CD14-positive monocyte (primary cell): Measurements from ENCODE around the gene RPLP2. TPM values are rescaled to one million over a fixed set of nuclear protein-coding genes. Genes with fewer than 3 reads are reported as not detected.

Source experiments
- DNase-seq, 3 donors: peaks; one replicate each; pipeline ENCODE4 v3.0.0-alpha.2; 2011 to 2022
- H2AFZ ChIP-seq: 2 replicates; pipeline ENCODE4 v1.6.0; 2012; ENCODE audit warnings: mild to moderate bottlenecking, low read depth, low read length, inconsistent platforms; ENCODE audit not compliant: insufficient read depth, poor library complexity, severe bottlenecking
- H3K27ac ChIP-seq, 2 donors: 1 replicate in 1 of 2; 2 replicates in 1 of 2; pipeline ENCODE4 v1.5.1; 2012 to 2013; ENCODE audit warnings: low read length in 2 of 2, control low read depth in 1 of 2, inconsistent platforms in 1 of 2, low read depth in 1 of 2, mild to moderate bottlenecking in 1 of 2
- H3K27me3 ChIP-seq, 2 donors: one replicate each; pipeline versions ENCODE4 v1.6.0 to v1.6.1; 2011 to 2013; ENCODE audit warnings: low read length in 2 of 2; ENCODE audit not compliant: control insufficient read depth in 2 of 2, insufficient read depth in 2 of 2
- H3K36me3 ChIP-seq, 2 donors: replicated peaks in 1 of 2; 1 replicate in 1 of 2; 2 replicates in 1 of 2; pipeline versions ENCODE4 v1.5.1 to v1.6.1; 2012 to 2013; ENCODE audit warnings: low read length in 2 of 2, control low read depth in 1 of 2, inconsistent platforms in 1 of 2, mild to moderate bottlenecking in 1 of 2; ENCODE audit not compliant: insufficient read depth in 2 of 2, control insufficient read depth in 1 of 2
- H3K4me1 ChIP-seq, 2 donors: 1 replicate in 1 of 2; 2 replicates in 1 of 2; pipeline versions ENCODE4 v1.5.1 to v1.6.1; 2012 to 2013; ENCODE audit warnings: low read length in 2 of 2, control low read depth in 1 of 2, inconsistent platforms in 1 of 2, mild to moderate bottlenecking in 1 of 2, moderate library complexity in 1 of 2; ENCODE audit not compliant: insufficient read depth in 2 of 2, control insufficient read depth in 1 of 2
- H3K4me2 ChIP-seq: replicated peaks from 2 replicates; pipeline ENCODE3; 2012; ENCODE audit warnings: low read length, moderate library complexity, mild to moderate bottlenecking; ENCODE audit not compliant: poor library complexity, severe bottlenecking; ENCODE audit errors: extremely low read depth
- H3K4me3 ChIP-seq, 3 experiments: fragments of 200-600 bp in 1 of 3; sonication (generic) in 1 of 3; replicated peaks in 1 of 3; 1 replicate in 2 of 3; 2 replicates in 1 of 3; pipeline ENCODE4 v1.5.1; 2011 to 2013; ENCODE audit warnings: low read length in 3 of 3, mild to moderate bottlenecking in 3 of 3, control low read depth in 2 of 3, low read depth in 2 of 3, inconsistent platforms in 1 of 3, moderate library complexity in 1 of 3
- H3K79me2 ChIP-seq: 2 replicates; pipeline ENCODE4 v1.6.0; 2012; ENCODE audit warnings: mild to moderate bottlenecking, control low read depth, inconsistent platforms, low read length, moderate library complexity; ENCODE audit not compliant: insufficient read depth
- H3K9ac ChIP-seq: 2 replicates; pipeline ENCODE4 v1.6.0; 2017; ENCODE audit warnings: low read length, mild to moderate bottlenecking; ENCODE audit not compliant: insufficient read depth, poor library complexity, severe bottlenecking
- H3K9me3 ChIP-seq, 2 donors: replicated peaks in 1 of 2; 1 replicate in 1 of 2; 2 replicates in 1 of 2; pipeline versions ENCODE4 v1.5.1 to v1.6.1; 2012 to 2013; ENCODE audit warnings: low read length in 2 of 2, control low read depth in 1 of 2; ENCODE audit not compliant: control insufficient read depth in 1 of 2, insufficient read depth in 1 of 2
- H4K20me1 ChIP-seq: 2 replicates; pipeline ENCODE4 v1.6.0; 2012; ENCODE audit warnings: mild to moderate bottlenecking, low read length, control low read depth, moderate library complexity; ENCODE audit not compliant: insufficient read depth
- H3K27ac Mint-ChIP-seq, 7 donors: one replicate each; pipeline ENCODE4 v1.8.0; 2020; ENCODE audit warnings: mild to moderate bottlenecking in 7 of 7, mixed read lengths in 7 of 7, moderate library complexity in 6 of 7, inconsistent platforms in 2 of 7
- H3K27me3 Mint-ChIP-seq, 3 donors: one replicate each; pipeline ENCODE4 v1.8.0; 2021 to 2022; ENCODE audit warnings: low read depth in 3 of 3, mild to moderate bottlenecking in 3 of 3, mixed read lengths in 3 of 3, moderate library complexity in 3 of 3, inconsistent platforms in 1 of 3
- H3K36me3 Mint-ChIP-seq, 2 donors: one replicate each; pipeline ENCODE4 v1.8.0; 2020; ENCODE audit warnings: mixed read lengths in 2 of 2, inconsistent platforms in 1 of 2, mild to moderate bottlenecking in 1 of 2
- H3K4me1 Mint-ChIP-seq: one replicate; pipeline ENCODE4 v1.8.0; 2020; ENCODE audit warnings: mild to moderate bottlenecking, mixed read lengths
- H3K4me3 Mint-ChIP-seq, 2 donors: one replicate each; pipeline ENCODE4 v1.8.0; 2020; ENCODE audit warnings: mild to moderate bottlenecking in 2 of 2, mixed read lengths in 2 of 2, moderate library complexity in 1 of 2
- H3K9me3 Mint-ChIP-seq, 7 donors: one replicate each; pipeline ENCODE4 v1.8.0; 2020 to 2022; ENCODE audit warnings: mixed read lengths in 7 of 7, mild to moderate bottlenecking in 6 of 7, moderate library complexity in 6 of 7, inconsistent platforms in 2 of 7
- CTCF ChIP-seq: fragments of 200-600 bp; IDR thresholded peaks from one replicate; pipeline ENCODE4 v1.8.0; 2022; ENCODE audit warnings: antibody characterized with exemption, mild to moderate bottlenecking
- WGBS: methylation state at CpG from one replicate; pipeline ENCODE4 v1.1.5; 2013; ENCODE audit warnings: missing lambda C conversion rate; ENCODE audit not compliant: insufficient coverage; 5-methylcytosine and 5-hydroxymethylcytosine counted together
- intact Hi-C, 2 donors: fragments of 100-400 bp; cut with micrococcal nuclease; formaldehyde crosslinking; loops; one replicate each; pipeline versions ENCODE4 v1.15.0 to v1.15.1; 2023
- polyA plus RNA-seq, 3 donors: library from polyadenylated mRNA; depleted of rRNA in 1 of 3; unstranded in 2 of 3; stranded (reverse) in 1 of 3; fragments of 300-500 nt in 2 of 3; fragments of >200 nt in 1 of 3; fragmentation: Illumina TruSeq in 2 of 3; gene quantifications; 1 replicate in 2 of 3; 2 replicates in 1 of 3; pipeline ENCODE4 v1.2.3, GENCODE V29; 2012 to 2021

Gene RPLP2
- polyA plus RNA-seq, 3 donors = 879 to 1,191 (median 990) TPM

- no peak overlapping the region for H2AFZ ChIP-seq
- intact Hi-C loops = no loop called here
- H3K27ac ChIP-seq = no peak overlapping the region
- H3K27ac Mint-ChIP-seq = no peak overlapping the region
- H3K9me3 ChIP-seq = no peaks in the 10 kb centered on the region
- H3K4me1 Mint-ChIP-seq = no peaks in the 10 kb centered on the region
- WGBS = 60% methylated on average over 27 of the region's 28 CpGs
- no peaks in the 10 kb centered on the region for H3K4me1 ChIP-seq
- TF ChIP-seq CTCF = no peak
- no peak overlapping the region for H3K4me2 ChIP-seq
- H3K79me2 ChIP-seq = no peaks in the 10 kb centered on the region
- H3K9me3 Mint-ChIP-seq = peaks cover 0 to 2% (median 0%) of the 10 kb centered on the region in 7 donors
- H4K20me1 ChIP-seq = peaks cover 12% of the 10 kb centered on the region
- H3K36me3 Mint-ChIP-seq = peaks cover 11 to 22% of the 10 kb centered on the region in 2 donors
- H3K4me3 ChIP-seq = no peak overlapping the region
- no peak overlapping the region for H3K4me3 Mint-ChIP-seq
- H3K9ac ChIP-seq = no peak overlapping the region
- peaks cover 5 to 13% of the 10 kb centered on the region in 2 donors for H3K36me3 ChIP-seq
- peaks cover 4 to 28% of the 10 kb centered on the region in 2 donors for H3K27me3 ChIP-seq
- H3K27me3 Mint-ChIP-seq = peaks cover 15 to 46% (median 20%) of the 10 kb centered on the region in 3 donors
- no peak for DNase-seq
These were observed 21.6 kb upstream of the RPLP2 start for GRCh38 chr11:788009-788640.

GRCh38 chr11:788953-789940 is 20.5 kb upstream of the RPLP2 start:
- Histone ChIP-seq H3K9me3 (no peaks in the 10 kb centered on the region), H3K36me3 (peaks cover 5 to 9% of the 10 kb centered on the region in 2 donors), H3K27ac (no peak overlapping the region), H3K4me3 (no peak overlapping the region), H3K27me3 (peaks cover 4 to 28% of the 10 kb centered on the region in 2 donors), H2AFZ (no peak overlapping the region), H3K4me2 (no peak overlapping the region), H3K9ac (no peak overlapping the region), H3K4me1 (no peaks in the 10 kb centered on the region), H4K20me1 (peaks cover 12% of the 10 kb centered on the region), H3K79me2 (no peaks in the 10 kb centered on the region)
- Mint-ChIP-seq H3K9me3 (peaks cover 0 to 2% (median 0%) of the 10 kb centered on the region in 7 donors), H3K27ac (peak overlapping the region in 1 of 7 donors; percentile 20), H3K4me3 (peak overlapping the region in 1 of 2 donors; percentile 51), H3K27me3 (peaks cover 15 to 37% (median 20%) of the 10 kb centered on the region in 3 donors), H3K4me1 (no peaks in the 10 kb centered on the region), H3K36me3 (peaks cover 12 to 22% of the 10 kb centered on the region in 2 donors)
- no peak for DNase-seq
- WGBS = 53% methylated on average over 24 of the region's 31 CpGs
- no peak for TF ChIP-seq CTCF
- intact Hi-C loops = no loop called here
